ENCODE data around the gene SIL1. TPM values are rescaled to one million over a fixed set of nuclear protein-coding genes. Genes with fewer than 3 reads are reported as not detected.

SIL1 gene
- total and polyA plus RNA-seq, 2 of the 13 experiments (the other 11 are each of a cell fraction or from before 2014, with no cell fraction given), result 26.0 to 30.0 TPM

DNA sequence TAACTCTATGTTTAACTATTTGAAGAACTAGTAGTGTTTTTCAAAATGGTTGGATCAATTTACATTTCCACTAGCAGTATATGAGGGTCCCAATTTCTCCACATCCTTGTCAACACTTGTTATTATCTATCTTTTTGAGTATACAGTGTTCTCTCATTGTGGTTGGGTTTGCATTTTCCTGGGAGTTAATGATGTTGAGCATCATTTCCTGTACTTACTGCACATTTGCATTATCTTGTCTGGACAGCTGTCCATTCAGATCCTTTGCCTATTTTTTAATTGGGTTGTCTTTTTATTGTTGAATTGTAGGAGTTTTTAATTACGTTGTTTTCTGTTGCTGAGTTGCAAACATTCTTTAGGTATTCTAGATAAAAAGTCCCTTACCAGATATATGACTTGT is 219.6 kb downstream of the SIL1 start:
- WGBS (ENCODE audit: low lambda C conversion rate), result 93% methylated on average over 1 of the region's 1 CpG
- POLR2A ChIA-PET, result no interaction called here
- H3K9me3 ChIP-seq (ENCODE audit: low read length), result no peaks in the 10 kb centered on the region

DNA sequence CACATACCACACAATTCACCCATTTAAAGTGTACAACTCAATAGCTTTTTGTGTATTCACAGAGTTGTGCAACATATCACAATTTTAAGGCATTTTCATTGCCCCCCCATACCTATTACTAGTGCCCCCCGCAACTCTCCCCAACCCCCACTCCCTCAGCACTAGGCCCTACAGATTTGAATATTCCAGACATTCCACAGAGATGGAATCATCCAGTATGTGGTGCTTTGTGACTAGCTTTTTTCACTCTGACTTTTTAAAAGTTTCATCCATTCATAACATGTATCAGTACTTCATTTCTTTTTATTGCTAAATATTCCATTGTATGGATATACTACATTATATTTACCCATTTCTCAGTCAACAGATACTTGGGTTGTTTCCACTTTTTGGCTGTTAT is 220.1 kb downstream of the SIL1 start:
- Histone ChIP-seq H3K4me2 (ENCODE audit: low read depth, low read length) (no peak overlapping the region), H3K9ac (ENCODE audit: insufficient read depth, low read depth, low read length) (no peak overlapping the region), H3K9me3 (ENCODE audit: low read length) (no peaks in the 10 kb centered on the region), H4K20me1 (ENCODE audit: insufficient read depth, low read length) (no peaks in the 10 kb centered on the region), H3K4me3 (replicated peaks in 1 of 3; ENCODE audit: insufficient read depth in 1 of 3, low read depth in 2 of 3, low read length in 3 of 3) (no peak overlapping the region), H3K36me3 (replicated peaks in 1 of 2; ENCODE audit: control insufficient read depth in 1 of 2, insufficient read depth in 2 of 2, low read length in 2 of 2) (no peaks in the 10 kb centered on the region), H3K27me3 (ENCODE audit: control insufficient read depth in 1 of 2, insufficient read depth in 2 of 2, low read length in 2 of 2) (no peaks in the 10 kb centered on the region), H3K27ac (ENCODE audit: extremely low read length, insufficient read depth, low read length) (no peak overlapping the region), H3K79me2 (ENCODE audit: insufficient read depth, low read length) (no peaks in the 10 kb centered on the region), H2AFZ (ENCODE audit: low read length) (no peak overlapping the region), H3K4me1 (ENCODE audit: insufficient read depth, low read length) (no peaks in the 10 kb centered on the region)
- in situ Hi-C loops (cut with HindIII; ENCODE audit: extremely low pct_ligation_motif_present, low pct_unique_long_range_greater_than_20kb), result no loop called here
- WGBS (ENCODE audit: low lambda C conversion rate), result 94% methylated on average over 1 of the region's 1 CpG
- ChIA-PET POLR2A (no interaction called here), CTCF (ENCODE audit: low intra/inter-chr PET ratio, low total read pairs) (no interaction called here)
- no peak for FAIRE-seq
- BruUV-seq (replicated peaks), result no TSS peak
- no peak for ATAC-seq
- DNase-seq (ENCODE audit: low spot score), result no peak
- intact Hi-C loops (cut with micrococcal nuclease; ENCODE audit: unreplicated experiment), result no loop called here
- no peak for TF ChIP-seq PHF5A (CRISPR knock-in tag; IDR thresholded peaks at IDR 0.05; ENCODE audit: low read depth, unreplicated experiment)
- TF ChIP-seq ZBTB7A (CRISPR knock-in tag; IDR thresholded peaks at IDR 0.05), result no peak
- TF ChIP-seq SNAPC2 (CRISPR knock-in tag; IDR thresholded peaks at IDR 0.05), result no peak
- TF ChIP-seq AHR (CRISPR knock-in tag; IDR thresholded peaks at IDR 0.05), result no peak
- no peak for TF ChIP-seq ZNF230 (CRISPR knock-in tag; IDR thresholded peaks at IDR 0.05)
- TF ChIP-seq ZFP36 (IDR thresholded peaks at IDR 0.05; ENCODE audit: borderline replicate concordance, low read depth, low read length, partially characterized antibody), result no peak
- no peak for TF ChIP-seq ZNF296 (CRISPR knock-in tag; conservative IDR thresholded peaks at IDR 0.05)
- no peak for TF ChIP-seq NONO (IDR thresholded peaks at IDR 0.05)
- TF ChIP-seq NONO (CRISPR knock-in tag; conservative IDR thresholded peaks at IDR 0.05), result no peak
- TF ChIP-seq NFIC (IDR thresholded peaks at IDR 0.05; ENCODE audit: low read length), result no peak
- no peak for TF ChIP-seq PRPF4 (IDR thresholded peaks at IDR 0.05; ENCODE audit: low read depth, low read length, poor library complexity, severe bottlenecking)
- TF ChIP-seq, protein P1, sequence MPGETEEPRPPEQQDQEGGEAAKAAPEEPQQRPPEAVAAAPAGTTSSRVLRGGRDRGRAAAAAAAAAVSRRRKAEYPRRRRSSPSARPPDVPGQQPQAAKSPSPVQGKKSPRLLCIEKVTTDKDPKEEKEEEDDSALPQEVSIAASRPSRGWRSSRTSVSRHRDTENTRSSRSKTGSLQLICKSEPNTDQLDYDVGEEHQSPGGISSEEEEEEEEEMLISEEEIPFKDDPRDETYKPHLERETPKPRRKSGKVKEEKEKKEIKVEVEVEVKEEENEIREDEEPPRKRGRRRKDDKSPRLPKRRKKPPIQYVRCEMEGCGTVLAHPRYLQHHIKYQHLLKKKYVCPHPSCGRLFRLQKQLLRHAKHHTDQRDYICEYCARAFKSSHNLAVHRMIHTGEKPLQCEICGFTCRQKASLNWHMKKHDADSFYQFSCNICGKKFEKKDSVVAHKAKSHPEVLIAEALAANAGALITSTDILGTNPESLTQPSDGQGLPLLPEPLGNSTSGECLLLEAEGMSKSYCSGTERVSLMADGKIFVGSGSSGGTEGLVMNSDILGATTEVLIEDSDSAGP (CRISPR knock-in tag; IDR thresholded peaks at IDR 0.05; ENCODE audit: borderline replicate concordance), result no peak
- TF ChIP-seq NR2F1 (CRISPR knock-in tag; IDR thresholded peaks at IDR 0.05), result no peak
- TF ChIP-seq SIN3A (IDR thresholded peaks at IDR 0.05; ENCODE audit: borderline replicate concordance, low read depth, low read length), result no peak
- no peak for TF ChIP-seq NPAS2 (CRISPR knock-in tag; IDR thresholded peaks at IDR 0.05; ENCODE audit: borderline replicate concordance)
- TF ChIP-seq, protein P2, sequence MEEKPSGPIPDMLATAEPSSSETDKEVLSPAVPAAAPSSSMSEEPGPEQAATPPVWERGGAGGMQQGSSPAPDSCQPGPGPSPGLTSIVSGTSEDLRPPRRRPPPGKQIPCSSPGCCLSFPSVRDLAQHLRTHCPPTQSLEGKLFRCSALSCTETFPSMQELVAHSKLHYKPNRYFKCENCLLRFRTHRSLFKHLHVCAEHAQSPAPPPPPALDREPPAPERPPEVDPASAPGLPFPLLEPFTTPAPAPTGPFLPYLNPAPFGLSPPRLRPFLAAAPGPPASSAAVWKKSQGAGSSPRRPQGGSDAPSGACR (CRISPR knock-in tag; IDR thresholded peaks at IDR 0.05), result no peak

More for the DNA sequence above, 219.6 kb downstream of the SIL1 start:
- Histone ChIP-seq H3K4me2 (ENCODE audit: low read depth, low read length) (no peak overlapping the region), H3K9ac (ENCODE audit: insufficient read depth, low read depth, low read length) (no peak overlapping the region), H4K20me1 (ENCODE audit: insufficient read depth, low read length) (no peaks in the 10 kb centered on the region), H3K4me3 (replicated peaks in 1 of 3; ENCODE audit: insufficient read depth in 1 of 3, low read depth in 2 of 3, low read length in 3 of 3) (no peak overlapping the region), H3K27ac (ENCODE audit: extremely low read length, insufficient read depth, low read length) (no peak overlapping the region), H3K36me3 (replicated peaks in 1 of 2; ENCODE audit: control insufficient read depth in 1 of 2, insufficient read depth in 2 of 2, low read length in 2 of 2) (no peaks in the 10 kb centered on the region), H3K27me3 (ENCODE audit: control insufficient read depth in 1 of 2, insufficient read depth in 2 of 2, low read length in 2 of 2) (no peaks in the 10 kb centered on the region), H2AFZ (ENCODE audit: low read length) (no peak overlapping the region), H3K4me1 (ENCODE audit: insufficient read depth, low read length) (no peaks in the 10 kb centered on the region), H3K79me2 (ENCODE audit: insufficient read depth, low read length) (no peaks in the 10 kb centered on the region)
- BruUV-seq (replicated peaks), result no TSS peak
- in situ Hi-C loops (cut with HindIII; ENCODE audit: extremely low pct_ligation_motif_present, low pct_unique_long_range_greater_than_20kb), result no loop called here
- ATAC-seq (no peak), FAIRE-seq (no peak), DNase-seq (ENCODE audit: low spot score) (no peak)
- CTCF ChIA-PET (ENCODE audit: low intra/inter-chr PET ratio, low total read pairs), result no interaction called here
- TF ChIP-seq CREB1 (IDR thresholded peaks at IDR 0.05) (no peak), CREB1 (CRISPR knock-in tag; IDR thresholded peaks at IDR 0.05) (no peak), ZNF7 (CRISPR knock-in tag; IDR thresholded peaks at IDR 0.05) (0 out of 2 replicates have a peak, but pooled peaks have one; percentile 11), SAFB2 (CRISPR knock-in tag; IDR thresholded peaks at IDR 0.05; ENCODE audit: borderline replicate concordance, low read depth) (no peak), HNRNPH1 (optimal IDR thresholded peaks at IDR 0.05; ENCODE audit: low read depth, low read length) (no peak), HCFC1 (IDR thresholded peaks at IDR 0.05; ENCODE audit: low read depth, low read length) (no peak)
- intact Hi-C loops (cut with micrococcal nuclease; ENCODE audit: unreplicated experiment), result no loop called here
